ENCODE results near the gene PWWP2B. TPM values are rescaled to one million over a fixed set of nuclear protein-coding genes. Genes with fewer than 3 reads are reported as not detected.
A peak's percentile ranks its signal among the peaks of the same experiment; 100 is the strongest.
"Not testable (repeated sequence)": the region's sequence is repeated elsewhere in the genome, so short reads cannot be mapped to it uniquely, and the experiment has no call there.

PWWP2B gene
- total RNA-seq, 1 experiment from 2014 or later, result 8.2 TPM

- not testable (repeated sequence) for DNase-seq (ENCODE audit: low read depth)
Observed at GRCh38 chr10:132380986-132381385, 16.0 kb upstream of the PWWP2B start.

- DNase-seq (ENCODE audit: low read depth), result no peak
Observed at GRCh38 chr10:132381741-132382140, 15.3 kb upstream of the PWWP2B start.

GRCh38 chr10:132382231-132382922, 14.6 kb upstream of the PWWP2B start:
- DNase-seq (ENCODE audit: low read depth), result peak; percentile 38

DNA sequence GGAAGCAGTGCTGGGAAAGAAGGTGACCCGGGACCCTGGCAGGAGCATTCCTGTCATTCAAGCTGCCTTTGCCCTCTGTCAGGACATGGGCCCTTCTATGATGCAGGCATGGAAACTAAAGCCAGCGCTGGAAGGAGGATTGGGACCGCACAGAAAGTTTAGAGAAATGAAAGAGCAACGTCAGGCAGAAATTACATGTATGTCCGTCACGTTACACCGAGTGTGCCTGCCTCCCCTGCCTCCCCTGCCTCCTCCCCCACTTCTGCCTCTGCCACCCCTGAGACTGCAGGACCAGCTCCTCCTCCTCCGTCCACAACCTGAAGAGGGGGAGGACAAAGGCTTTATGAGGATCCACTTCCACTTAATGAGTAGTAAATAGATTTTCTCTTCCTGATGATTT, 13.9 kb upstream of the PWWP2B start:
- no peak for DNase-seq (ENCODE audit: low read depth)

DNA sequence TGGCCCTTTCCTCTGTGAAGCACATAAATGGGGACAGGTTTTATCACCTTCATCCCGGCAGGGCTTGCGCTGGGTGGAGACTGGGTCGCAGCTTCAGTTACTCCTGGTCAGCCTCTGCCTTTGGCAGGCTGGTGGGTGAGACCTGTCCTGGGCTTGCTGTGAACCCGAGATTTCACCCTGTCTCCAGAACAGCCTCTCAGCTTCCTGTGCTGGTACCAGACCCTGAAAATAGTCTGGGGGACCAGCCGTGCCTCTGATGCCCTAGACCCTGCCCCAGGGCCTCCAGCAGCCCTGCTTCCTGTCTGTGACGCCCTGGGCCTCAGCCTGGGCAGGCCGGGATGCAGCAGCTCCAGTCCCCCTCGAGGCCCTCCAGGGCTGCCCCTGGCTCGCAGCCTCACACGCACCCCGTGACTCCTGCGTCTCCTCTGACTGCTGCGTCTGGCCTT, 13.2 kb upstream of the PWWP2B start:
- DNase-seq (ENCODE audit: low read depth), result no peak

DNA sequence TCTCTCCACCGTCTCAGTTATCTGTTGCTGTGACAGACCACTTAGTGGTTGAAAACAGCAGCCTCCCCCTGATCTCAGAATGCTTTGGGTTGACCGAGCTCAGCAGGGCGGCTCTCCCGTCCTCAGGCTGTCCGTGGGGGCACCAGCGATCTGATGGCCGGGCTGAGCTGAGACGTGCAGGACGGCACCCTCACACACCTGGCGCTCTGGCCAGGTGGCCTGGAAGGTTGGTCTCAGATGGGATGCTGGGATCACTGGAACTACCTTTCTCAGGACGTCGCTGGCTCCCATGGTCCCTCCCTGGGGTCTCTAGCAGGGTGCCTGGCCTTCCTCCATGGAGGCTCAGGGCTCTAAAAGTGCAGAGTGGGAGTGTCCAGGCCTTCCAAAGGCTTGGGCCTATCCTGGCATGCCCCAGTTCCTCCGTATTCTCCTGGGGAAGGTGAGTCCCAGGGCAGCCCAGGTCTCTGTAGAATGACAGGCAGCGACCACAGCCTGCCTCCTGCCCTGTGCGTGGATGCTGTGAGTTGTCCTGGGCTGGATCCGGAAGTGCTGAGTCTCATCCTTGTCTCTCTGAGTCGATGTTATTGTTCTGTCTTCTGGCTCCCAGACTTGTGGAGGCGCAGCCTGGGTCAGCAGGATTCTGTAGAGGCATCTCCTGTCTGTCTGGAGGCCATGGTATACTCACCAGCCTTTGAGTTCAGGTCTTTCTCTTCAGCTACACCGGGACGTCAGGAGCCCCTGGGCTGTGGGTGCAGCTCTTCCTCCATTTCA, 12.2 kb upstream of the PWWP2B start:
- no peak for DNase-seq (ENCODE audit: low read depth)

DNA sequence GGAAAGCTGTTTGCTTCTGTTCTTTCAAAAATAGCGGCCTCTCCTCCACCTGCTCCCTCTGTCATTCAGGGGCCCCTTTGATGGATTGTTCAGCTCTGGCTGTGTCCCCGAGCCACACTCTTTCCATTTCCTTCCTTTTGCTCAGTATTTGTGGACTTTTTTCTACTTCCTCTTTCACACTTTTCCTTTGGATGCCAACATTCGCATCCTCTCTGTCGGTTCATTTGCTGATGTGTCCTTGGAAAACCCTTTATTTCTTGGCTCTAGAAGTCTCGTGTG, 11.7 kb upstream of the PWWP2B start:
- DNase-seq (ENCODE audit: low read depth), result no peak

- no peak for DNase-seq (ENCODE audit: low read depth)
Observed at GRCh38 chr10:132385721-132386418, 11.1 kb upstream of the PWWP2B start.

DNA sequence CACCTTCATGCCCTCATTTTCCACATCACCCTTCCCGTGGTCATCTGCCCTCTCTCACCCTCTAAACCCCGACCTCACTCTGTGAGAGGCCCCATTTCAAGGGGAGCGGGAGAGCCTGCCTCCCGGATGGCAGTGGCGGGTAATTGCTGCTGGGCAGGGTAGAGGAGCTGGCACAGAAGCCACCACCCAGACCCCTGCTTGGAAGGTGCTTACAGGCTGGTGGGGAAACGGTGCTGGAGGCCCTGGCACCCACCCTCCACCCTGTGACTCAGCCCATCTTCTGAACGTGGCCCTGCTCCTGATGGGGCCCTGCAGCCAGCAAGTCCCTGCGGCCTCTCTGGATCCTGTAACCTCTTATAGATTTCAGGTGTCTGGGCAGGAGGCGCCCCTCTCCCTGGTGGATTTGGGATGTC, 10.6 kb upstream of the PWWP2B start:
- DNase-seq (ENCODE audit: low read depth), result no peak

- not testable (repeated sequence) for DNase-seq (ENCODE audit: low read depth)
Observed at GRCh38 chr10:132386896-132387295, 10.1 kb upstream of the PWWP2B start.

- DNase-seq (ENCODE audit: low read depth), result no peak
Observed at GRCh38 chr10:132387764-132388210, 9.2 kb upstream of the PWWP2B start.

DNA sequence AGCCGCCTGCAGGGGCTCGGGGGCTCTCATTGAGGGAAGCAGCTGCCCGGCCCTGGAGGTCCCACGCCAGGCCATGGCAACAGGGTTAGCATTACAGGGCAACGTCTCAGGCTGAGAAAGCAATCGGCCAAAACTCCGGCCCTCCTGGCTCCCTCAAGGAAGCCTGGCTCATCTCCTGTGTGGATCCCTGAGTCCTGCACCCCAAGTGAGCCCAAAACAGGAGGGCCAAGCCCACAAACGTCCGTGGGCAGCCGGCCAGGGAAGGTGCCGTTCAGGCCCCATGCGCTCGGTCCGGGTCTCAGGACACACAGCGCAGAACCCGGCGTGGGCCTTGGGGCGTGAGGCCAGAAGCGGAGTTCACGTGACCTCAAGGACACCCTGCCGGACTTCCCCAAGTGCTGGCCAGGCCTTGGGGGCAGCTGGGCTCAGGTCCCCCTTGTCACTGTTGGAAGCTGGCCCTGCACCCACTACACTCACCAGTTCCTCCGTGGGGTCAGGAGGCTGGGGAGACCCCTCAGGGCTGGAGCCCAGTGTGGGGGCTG, 8.0 kb upstream of the PWWP2B start:
- DNase-seq (ENCODE audit: low read depth), result no peak

GRCh38 chr10:132389433-132390169, 7.4 kb upstream of the PWWP2B start:
- no peak for DNase-seq (ENCODE audit: low read depth)

- DNase-seq (ENCODE audit: low read depth), result no peak
Observed at GRCh38 chr10:132390170-132390920, 6.7 kb upstream of the PWWP2B start.

DNA sequence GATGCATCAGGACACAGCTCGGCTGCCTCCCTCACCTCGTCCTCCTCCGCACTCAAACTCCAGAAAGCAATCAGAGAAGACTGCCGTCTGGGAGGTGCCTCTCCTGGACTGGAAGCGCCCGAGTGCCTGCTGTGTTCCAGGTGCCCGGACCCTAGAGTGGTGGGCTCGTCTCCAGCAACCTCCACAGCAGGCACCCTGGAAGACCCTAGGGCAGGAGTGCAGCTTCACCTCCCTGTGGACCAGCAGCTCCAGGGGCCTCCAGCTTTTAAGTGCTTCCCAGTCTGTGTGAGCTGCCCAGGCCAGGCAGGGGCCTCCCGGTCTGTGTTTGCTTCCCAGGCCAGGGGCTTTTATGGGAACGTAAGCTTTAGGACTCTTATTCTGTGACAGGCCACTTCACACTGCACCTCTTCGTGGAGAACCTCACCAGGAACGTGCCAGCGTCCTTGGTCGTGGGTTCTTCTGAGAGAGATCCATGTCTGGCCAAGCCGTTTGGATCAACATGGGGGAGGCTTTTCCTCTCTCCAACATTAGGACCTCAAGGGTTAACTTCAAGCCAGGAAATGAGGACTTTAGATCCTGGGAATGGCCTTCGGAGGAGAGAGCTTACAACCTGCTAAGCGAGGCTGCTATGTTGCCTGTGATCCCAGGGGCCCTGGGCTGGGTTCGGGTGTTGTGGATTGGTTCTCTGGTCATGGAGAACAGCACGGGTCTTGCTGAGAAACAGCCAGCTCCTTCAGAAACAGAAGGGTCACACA, 5.9 kb upstream of the PWWP2B start:
- no peak for DNase-seq (ENCODE audit: low read depth)

- DNase-seq (ENCODE audit: low read depth), result no peak
Observed at GRCh38 chr10:132391676-132392020, 5.4 kb upstream of the PWWP2B start.

DNA sequence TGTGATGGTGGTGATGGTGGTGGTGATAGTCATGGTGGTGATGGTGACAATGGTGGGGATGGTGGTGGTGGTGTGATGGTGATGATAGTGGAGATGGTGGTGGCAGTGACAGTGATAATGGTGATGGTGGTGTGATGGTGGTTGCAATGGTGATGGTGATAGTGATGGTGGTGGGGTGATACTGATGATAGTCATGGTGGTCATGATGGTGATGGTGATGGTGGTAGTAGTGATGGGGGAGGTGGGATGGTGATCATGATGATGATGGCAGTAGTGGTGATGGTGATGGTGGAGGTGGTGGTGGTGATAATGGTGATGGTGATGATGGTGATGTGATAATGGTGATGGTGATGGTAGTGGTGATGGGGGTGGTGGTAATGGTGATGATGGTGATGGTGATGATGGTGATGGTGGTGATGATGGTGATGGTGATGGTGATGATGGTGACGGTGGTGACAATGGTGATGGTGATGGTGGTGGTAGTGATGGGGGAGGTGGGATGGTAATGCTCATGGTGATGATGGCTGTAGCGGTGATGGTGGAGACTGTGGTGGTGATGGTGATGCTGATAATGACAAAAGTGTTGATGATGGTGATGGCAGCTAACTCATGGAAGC, 4.7 kb upstream of the PWWP2B start:
- DNase-seq (ENCODE audit: low read depth), result no peak

GRCh38 chr10:132392811-132393694, 3.9 kb upstream of the PWWP2B start:
- peak; percentile 81 for DNase-seq (ENCODE audit: low read depth)

- no peak for DNase-seq (ENCODE audit: low read depth)
Observed at GRCh38 chr10:132393695-132394181, 3.3 kb upstream of the PWWP2B start.
